ENCODE measurements around the gene TECR.
A peak's percentile ranks its signal among the peaks of the same experiment; 100 is the strongest.
"Not testable (repeated sequence)": the region's sequence is repeated elsewhere in the genome, so short reads cannot be mapped to it uniquely, and the experiment has no call there.

The TECR gene

GRCh38 chr19:14536926-14537692 lies 7.7 kb downstream of the TECR start:
- DNase-seq (ENCODE audit: low read depth): no peak

DNA sequence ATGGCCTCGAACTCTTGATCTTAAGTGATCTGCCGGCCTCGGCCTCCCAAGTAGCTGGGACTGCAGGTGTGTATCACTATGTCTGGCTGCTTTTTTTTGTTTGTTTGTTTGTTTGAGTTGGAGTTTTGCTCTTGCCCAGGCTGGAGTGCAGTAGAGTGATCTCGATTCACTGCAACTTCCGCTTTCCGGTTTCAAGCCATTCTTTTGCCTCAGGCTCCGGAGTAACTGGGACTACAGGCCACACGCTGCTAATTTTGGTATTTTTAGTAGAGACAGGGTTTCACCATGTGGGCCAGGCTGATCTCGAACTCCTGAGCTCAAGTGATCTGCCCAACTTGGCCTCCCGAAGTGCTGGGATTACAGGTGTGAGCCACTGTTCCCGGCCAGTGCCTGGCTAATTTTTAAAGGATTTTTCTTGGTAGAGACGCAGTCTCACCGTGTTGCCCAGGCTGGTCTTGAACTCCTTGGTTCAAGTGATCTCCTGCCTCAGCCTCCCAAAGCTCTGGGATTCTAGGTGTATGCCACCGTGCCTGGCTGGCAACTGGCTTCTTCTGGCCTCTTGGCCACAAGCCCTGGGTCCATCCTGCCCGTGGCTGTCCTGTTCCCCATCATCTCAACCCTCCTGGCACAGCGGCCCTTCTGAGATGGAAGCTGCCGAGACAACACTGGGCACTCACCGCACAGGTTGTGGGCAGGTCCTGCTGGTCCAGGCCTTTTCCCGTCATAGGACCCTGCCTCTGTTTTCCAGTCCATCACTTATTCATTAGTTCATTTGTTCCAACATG lies 11.5 kb downstream of the TECR start:
- no peak for DNase-seq (ENCODE audit: low read depth)

DNA sequence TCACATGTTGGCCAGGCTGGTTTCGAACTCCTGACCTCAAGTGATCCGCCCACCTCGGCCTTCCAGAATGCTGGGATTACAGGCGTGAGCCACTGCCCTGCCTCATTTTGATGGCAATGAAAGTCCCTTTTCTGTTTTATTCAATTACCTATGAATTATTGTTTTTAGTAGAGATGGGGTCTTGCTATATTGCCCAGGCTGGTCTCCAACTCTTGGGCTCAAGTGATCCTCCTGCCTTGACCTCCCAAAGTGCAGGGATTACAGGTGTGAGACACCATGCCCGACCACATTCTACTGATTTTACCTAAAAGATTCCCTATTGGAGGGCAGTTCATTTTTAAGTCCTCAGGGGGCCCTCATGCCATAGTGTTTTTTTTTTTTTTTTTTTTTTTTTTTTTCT lies 12.6 kb downstream of the TECR start:
- DNase-seq (ENCODE audit: low read depth): not testable (repeated sequence)

DNA sequence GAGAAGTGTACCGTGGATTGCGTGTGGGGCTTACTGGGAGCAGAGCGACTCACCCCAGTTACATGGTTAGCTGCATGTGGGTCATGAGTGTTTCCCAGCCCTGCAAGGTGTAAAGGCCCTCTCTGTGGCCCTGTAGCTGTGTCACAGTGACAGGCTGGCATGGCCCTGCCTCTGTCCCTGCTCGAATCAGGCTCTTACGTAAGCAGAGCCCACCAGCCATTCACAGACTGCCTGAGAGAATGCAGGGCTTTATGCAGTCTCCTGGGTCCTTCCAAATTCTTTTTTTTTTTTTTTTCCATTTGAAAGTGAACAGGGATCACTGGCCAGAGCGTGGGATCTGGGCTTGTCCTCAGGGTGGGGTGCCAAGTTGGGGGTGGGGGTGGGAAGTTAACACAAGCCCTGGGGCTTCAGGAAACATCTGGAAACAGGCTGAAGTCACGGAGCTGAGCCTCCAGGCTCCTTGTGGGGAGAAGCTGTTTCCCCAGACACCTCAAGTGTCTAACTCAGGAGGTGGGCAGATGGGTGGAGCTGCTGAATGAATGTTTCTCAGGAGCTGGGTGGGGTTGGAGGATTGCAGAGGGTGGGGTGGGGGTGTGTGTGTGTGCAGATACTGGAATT lies 13.4 kb downstream of the TECR start:
- no peak for DNase-seq (ENCODE audit: low read depth)

DNA sequence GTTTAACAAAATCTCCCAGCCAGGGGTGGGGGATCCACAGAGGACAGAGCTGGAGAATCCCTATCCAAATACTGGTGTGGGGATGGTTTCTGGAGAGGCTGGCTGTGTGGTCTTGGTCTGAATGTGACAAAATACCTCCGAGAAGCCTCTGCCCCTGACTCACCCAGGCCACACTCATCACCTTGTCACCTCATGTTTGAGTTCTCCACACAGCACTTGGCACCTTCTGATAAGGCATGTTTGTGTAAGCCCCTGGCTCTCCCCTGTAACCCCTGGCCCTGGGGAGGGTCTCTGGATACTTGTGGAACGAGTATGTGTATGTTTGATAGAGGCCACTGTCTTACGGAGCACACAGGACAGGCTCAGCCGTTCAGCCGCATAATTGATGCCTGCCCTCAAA lies 14.7 kb downstream of the TECR start:
- DNase-seq (ENCODE audit: low read depth): no peak

GRCh38 chr19:14544977-14545715 lies 15.8 kb downstream of the TECR start:
- DNase-seq (ENCODE audit: low read depth): no peak

GRCh38 chr19:14545716-14546082 lies 16.3 kb downstream of the TECR start:
- DNase-seq (ENCODE audit: low read depth): no peak

DNA sequence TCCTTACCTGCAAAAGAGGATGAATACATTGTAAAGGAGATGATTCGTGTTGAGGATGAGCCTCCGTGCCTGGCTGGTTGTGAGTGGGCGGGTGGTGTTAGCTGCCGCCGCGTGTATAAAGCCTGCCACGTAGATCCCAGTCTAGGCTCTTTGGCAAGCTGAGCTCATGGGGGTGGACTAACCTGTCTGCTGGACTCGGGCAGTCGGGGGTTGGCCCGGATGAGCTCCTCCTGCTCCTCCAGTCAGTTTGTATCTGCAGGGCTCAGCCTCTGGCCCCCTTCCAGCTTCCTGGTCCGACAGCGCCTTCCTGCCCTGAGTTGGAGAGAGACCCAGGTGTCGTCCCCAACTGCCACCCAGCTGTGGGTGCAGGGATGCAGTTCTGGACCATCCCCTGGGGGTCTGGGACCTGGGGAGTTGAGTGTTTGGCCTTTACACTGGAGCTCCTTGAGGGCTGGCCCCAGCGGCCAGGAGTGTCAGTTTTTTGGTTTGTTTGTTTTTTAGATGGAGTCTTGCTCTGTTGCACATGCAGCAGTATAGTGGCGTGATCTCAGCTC lies 20.9 kb downstream of the TECR start:
- no peak for DNase-seq (ENCODE audit: low read depth)

DNA sequence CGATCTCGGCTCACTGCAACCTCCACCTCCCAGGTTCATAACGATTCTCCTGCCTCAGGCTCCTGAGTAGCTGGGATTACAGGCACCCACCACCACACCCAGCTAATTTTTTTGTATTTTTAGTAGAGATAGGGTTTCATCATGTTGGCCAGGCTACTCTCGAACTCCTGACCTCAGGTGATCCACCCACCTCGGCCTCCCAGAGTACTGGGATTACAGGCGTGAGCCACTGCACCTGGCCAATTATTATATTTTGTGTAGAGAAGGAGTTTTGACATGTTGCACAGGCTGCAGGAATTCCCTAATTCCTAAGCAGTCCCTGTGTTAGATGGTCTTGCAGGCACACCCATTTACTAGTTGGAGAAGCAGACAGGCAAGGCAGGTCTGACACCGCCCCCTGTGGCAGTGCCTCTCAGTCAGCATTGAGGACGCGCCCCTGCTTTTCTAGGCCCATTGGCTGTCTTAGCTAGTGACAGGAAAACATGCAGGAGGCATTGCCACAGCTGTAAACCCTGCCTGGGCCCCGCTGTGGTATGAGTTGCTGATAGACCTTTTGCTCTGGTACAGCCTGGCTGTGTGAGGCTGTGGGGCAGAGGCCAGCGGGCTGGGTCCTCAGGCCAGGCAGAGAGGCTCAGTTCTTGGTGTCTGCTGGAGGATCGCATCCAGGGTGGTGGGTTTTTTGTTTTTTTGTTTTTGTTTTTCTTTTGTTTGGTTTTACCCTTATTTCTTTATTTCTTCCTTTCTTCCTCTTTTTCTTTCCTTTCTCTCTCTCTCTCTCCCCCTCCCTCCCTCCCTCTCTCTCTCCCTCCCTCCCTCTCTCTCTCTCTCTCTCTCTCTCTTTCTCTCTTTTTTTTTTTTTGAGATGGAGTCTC lies 22.0 kb downstream of the TECR start:
- DNase-seq (ENCODE audit: low read depth): peak; percentile 77

- not testable (repeated sequence) for DNase-seq (ENCODE audit: low read depth)
Observed at GRCh38 chr19:14552006-14552360, 22.6 kb downstream of the TECR start.

GRCh38 chr19:14553042-14553938 lies 23.9 kb downstream of the TECR start:
- no peak for DNase-seq (ENCODE audit: low read depth)

GRCh38 chr19:14553939-14554243 lies 24.5 kb downstream of the TECR start:
- no peak for DNase-seq (ENCODE audit: low read depth)

DNA sequence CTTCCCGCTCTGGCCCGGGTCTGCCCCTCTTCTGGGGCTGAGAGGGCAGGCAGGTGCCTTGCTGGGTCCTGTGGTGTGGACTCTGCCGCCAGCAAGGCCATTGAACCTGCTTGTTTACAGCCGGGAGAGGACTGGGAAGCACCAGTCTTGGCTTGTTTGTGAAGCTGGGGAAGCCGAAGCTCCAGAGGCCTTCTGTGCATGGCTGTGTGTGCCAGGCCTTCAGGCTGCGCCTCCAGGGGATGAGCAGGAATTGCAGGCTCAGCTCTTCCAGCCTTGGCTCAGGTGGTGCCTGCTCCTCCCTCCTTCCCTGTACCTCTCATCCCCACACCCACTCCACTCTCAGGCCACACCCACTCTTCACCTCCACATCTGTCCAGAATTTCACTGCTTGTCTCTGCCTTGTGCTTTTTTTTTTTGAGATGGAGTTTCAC lies 25.0 kb downstream of the TECR start:
- DNase-seq (ENCODE audit: low read depth): no peak

- DNase-seq (ENCODE audit: low read depth): no peak
Observed at GRCh38 chr19:14555918-14556661, 26.7 kb downstream of the TECR start.

GRCh38 chr19:14556662-14557188 lies 27.3 kb downstream of the TECR start:
- peak; percentile 52 for DNase-seq (ENCODE audit: low read depth)

GRCh38 chr19:14558370-14559066 lies 29.1 kb downstream of the TECR start:
- no peak for DNase-seq (ENCODE audit: low read depth)

- DNase-seq (ENCODE audit: low read depth): no peak
Observed at GRCh38 chr19:14559916-14560775, 30.8 kb downstream of the TECR start.

DNA sequence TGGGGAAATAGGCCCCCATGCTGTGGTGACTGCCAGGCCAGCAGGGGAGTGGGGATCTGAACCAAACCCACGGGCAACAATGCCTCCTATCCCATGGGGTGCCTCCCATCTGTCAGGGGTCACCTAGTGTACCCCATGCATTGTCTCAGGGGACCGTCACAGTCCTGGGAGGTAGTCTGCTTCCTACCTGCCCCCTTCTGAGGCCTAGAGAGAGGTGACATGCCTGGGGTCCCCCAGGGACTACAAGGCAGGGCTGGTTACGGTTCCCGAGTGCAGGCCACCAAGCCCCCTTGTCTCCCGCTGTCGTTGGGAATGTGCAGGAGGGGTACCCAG lies 31.3 kb downstream of the TECR start:
- DNase-seq (ENCODE audit: low read depth): no peak
